Astrocyte (in vitro differentiated cells and primary cell): Measurements from ENCODE around the gene PSME3.

Experiments
- CTCF ChIP-seq: IDR thresholded peaks from 2 replicates; pipeline ENCODE4 v1.5.1; 2011; ENCODE audit warnings: low read depth, mild to moderate bottlenecking, inconsistent platforms, low read length, moderate library complexity; ENCODE audit not compliant: insufficient read depth
- EZH2 ChIP-seq: IDR thresholded peaks from 2 replicates; pipeline ENCODE4 v1.6.1; 2012; ENCODE audit warnings: mild to moderate bottlenecking, low read length, inconsistent platforms; ENCODE audit not compliant: insufficient read depth

- TF ChIP-seq CTCF (no peak), EZH2 (no peak)
Observed at GRCh38 chr17:42879596-42879985, 46.4 kb downstream of the PSME3 start.
